Smooth muscle cell (in vitro differentiated cells): Measurements from ENCODE around the gene IMPACT. TPM values are rescaled to one million over a fixed set of nuclear protein-coding genes. Genes with fewer than 3 reads are reported as not detected.

ENCODE experiments used
- DNase-seq: peaks from one replicate; lab custom pipeline; 2025; ENCODE audit not compliant: unreplicated experiment; lab: John Stamatoyannopoulos, UW
- H2AFZ ChIP-seq: fragments of 200-600 bp; sonication (generic); 2 replicates; pipeline ENCODE4 v1.6.0; 2016; ENCODE audit warnings: antibody characterized with exemption, low read depth, mild to moderate bottlenecking
- H3F3A ChIP-seq: fragments of 200-600 bp; sonication (generic); 2 replicates; pipeline ENCODE4 v1.6.0; 2017; ENCODE audit warnings: antibody characterized with exemption, low read depth
- H3K27ac ChIP-seq: fragments of 200-600 bp; sonication (generic); 2 replicates; pipeline ENCODE4 v1.5.1; 2016; ENCODE audit warnings: low read depth, mild to moderate bottlenecking
- H3K27me3 ChIP-seq: fragments of 200-600 bp; sonication (generic); 2 replicates; pipeline ENCODE4 v1.6.1; 2016; ENCODE audit warnings: low read depth, mild to moderate bottlenecking
- H3K36me3 ChIP-seq: fragments of 200-600 bp; sonication (generic); 2 replicates; pipeline ENCODE4 v1.5.1; 2016; ENCODE audit warnings: low read depth
- H3K4me1 ChIP-seq: fragments of 200-600 bp; sonication (generic); 2 replicates; pipeline ENCODE4 v1.5.1; 2016; ENCODE audit warnings: low read depth
- H3K4me2 ChIP-seq: fragments of 200-600 bp; sonication (generic); 2 replicates; pipeline ENCODE4 v1.6.0; 2016; ENCODE audit warnings: mild to moderate bottlenecking
- H3K4me3 ChIP-seq: fragments of 200-600 bp; sonication (generic); 2 replicates; pipeline ENCODE4 v1.5.1; 2016; ENCODE audit warnings: mild to moderate bottlenecking
- H3K79me2 ChIP-seq: fragments of 200-600 bp; sonication (generic); 2 replicates; pipeline ENCODE4 v1.6.0; 2016; ENCODE audit warnings: low read depth, mild to moderate bottlenecking
- H3K9ac ChIP-seq: fragments of 200-600 bp; sonication (generic); 2 replicates; pipeline ENCODE4 v1.6.0; 2016; ENCODE audit warnings: low read depth
- H3K9me3 ChIP-seq: fragments of 200-600 bp; sonication (generic); replicated peaks from 2 replicates; pipeline ENCODE4 v1.5.1; 2016; ENCODE audit warnings: low read depth
- H4K20me1 ChIP-seq: fragments of 200-600 bp; sonication (generic); 2 replicates; pipeline ENCODE4 v1.6.0; 2016; ENCODE audit warnings: low read depth
- CTCF ChIP-seq: fragments of 200-600 bp; sonication (generic); IDR thresholded peaks from 2 replicates; pipeline ENCODE4 v1.5.1; 2017; ENCODE audit warnings: borderline replicate concordance, mild to moderate bottlenecking, antibody characterized with exemption; ENCODE audit not compliant: insufficient read depth, poor library complexity, severe bottlenecking
- WGBS: methylation state at CpG from one replicate; pipeline ENCODE4 v1.1.7; 2016; ENCODE audit warnings: low lambda C conversion rate; 5-methylcytosine and 5-hydroxymethylcytosine counted together
- polyA plus RNA-seq: library from polyadenylated mRNA; unstranded; fragments of >200 nt; fragmentation: Nextera tagmentation; extraction: Ambion mirVana; gene quantifications from 2 replicates; pipeline ENCODE4 v1.2.1, GENCODE V29; 2016
- total RNA-seq: library from RNA; depleted of rRNA; stranded (reverse); fragments of >200 nt; gene quantifications from 2 replicates; pipeline ENCODE4 v1.2.3, GENCODE V29; 2014

IMPACT gene
- total and polyA plus RNA-seq, 2 experiments from 2014 or later: 25.0 to 30.2 TPM

GRCh38 chr18:24447961-24448360 is 21.5 kb downstream of the IMPACT start:
- Histone ChIP-seq H3K4me3 (no peak overlapping the region), H3K27me3 (no peaks in the 10 kb centered on the region), H3K36me3 (peaks cover 36% of the 10 kb centered on the region), H3K9ac (no peak overlapping the region), H3K27ac (no peak overlapping the region), H3K4me1 (no peaks in the 10 kb centered on the region), H3K4me2 (no peak overlapping the region), H3F3A (no peaks in the 10 kb centered on the region), H2AFZ (no peak overlapping the region), H3K9me3 (no peaks in the 10 kb centered on the region), H3K79me2 (no peaks in the 10 kb centered on the region), H4K20me1 (no peaks in the 10 kb centered on the region)
- TF ChIP-seq CTCF: no peak
- DNase-seq: no peak
- WGBS: 100% methylated on average over 1 of the region's 1 CpG

GRCh38 chr18:24456549-24456948 is 30.1 kb downstream of the IMPACT start:
- peaks cover under 1% of the 10 kb centered on the region for H3K36me3 ChIP-seq

GRCh38 chr18:24459772-24460171 is 33.3 kb downstream of the IMPACT start:
- no peaks in the 10 kb centered on the region for H3K36me3 ChIP-seq
- DNase-seq: no peak
- WGBS: 93% methylated on average over 4 of the region's 4 CpGs

More at GRCh38 chr18:24456549-24456948, 30.1 kb downstream of the IMPACT start:
- no peaks in the 10 kb centered on the region for H3K9me3 ChIP-seq
- WGBS: 93% methylated on average over 4 of the region's 4 CpGs
- H3K4me1 ChIP-seq: no peaks in the 10 kb centered on the region
- no peak for DNase-seq
- no peak overlapping the region for H2AFZ ChIP-seq
- H3K4me3 ChIP-seq: no peak overlapping the region
- H3K9ac ChIP-seq: no peak overlapping the region
- no peaks in the 10 kb centered on the region for H4K20me1 ChIP-seq
- no peaks in the 10 kb centered on the region for H3K79me2 ChIP-seq
- no peaks in the 10 kb centered on the region for H3K27me3 ChIP-seq
- H3K27ac ChIP-seq: no peak overlapping the region
- no peak overlapping the region for H3K4me2 ChIP-seq
- no peaks in the 10 kb centered on the region for H3F3A ChIP-seq
- no peak for TF ChIP-seq CTCF

More at GRCh38 chr18:24459772-24460171, 33.3 kb downstream of the IMPACT start:
- Histone ChIP-seq H3K4me2 (no peak overlapping the region), H3F3A (no peaks in the 10 kb centered on the region), H3K27ac (no peak overlapping the region), H3K4me3 (no peak overlapping the region), H3K9ac (no peak overlapping the region), H3K9me3 (no peaks in the 10 kb centered on the region), H4K20me1 (no peaks in the 10 kb centered on the region), H2AFZ (no peak overlapping the region), H3K27me3 (no peaks in the 10 kb centered on the region), H3K79me2 (no peaks in the 10 kb centered on the region), H3K4me1 (no peaks in the 10 kb centered on the region)
- no peak for TF ChIP-seq CTCF
